Activated gamma-delta T cell treated with Interleukin-2 at 50 U/mL for 16 hours (primary cell): ENCODE results near the gene KCNMB2.

Experiments used
- DNase-seq: peaks from one replicate; pipeline ENCODE4 v3.0.0-alpha.2; 2020

Gene KCNMB2

GRCh38 chr3:178583963-178584575 lies 47.8 kb downstream of the KCNMB2 start:
- DNase-seq = no peak

GRCh38 chr3:178584722-178585380 lies 48.6 kb downstream of the KCNMB2 start:
- DNase-seq = no peak

DNA sequence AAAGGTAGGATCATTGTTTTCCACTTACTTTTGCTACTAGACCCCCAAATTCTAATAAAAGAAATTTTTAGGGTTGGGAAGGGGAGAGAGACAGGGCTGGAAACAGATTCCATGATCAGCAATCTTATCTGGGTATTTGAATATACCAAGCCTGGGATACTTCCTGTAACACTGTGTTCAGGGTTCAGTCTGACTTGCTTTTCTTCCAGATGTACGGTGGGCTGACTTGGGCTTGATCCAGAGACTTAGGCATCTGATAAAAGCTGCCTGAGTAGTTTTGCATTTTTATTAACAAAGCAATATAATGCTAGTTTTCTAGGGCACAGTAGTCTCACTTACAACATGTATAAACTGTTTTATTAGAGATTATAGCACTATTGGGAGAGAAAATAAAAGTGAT lies 49.2 kb downstream of the KCNMB2 start:
- DNase-seq = no peak

DNA sequence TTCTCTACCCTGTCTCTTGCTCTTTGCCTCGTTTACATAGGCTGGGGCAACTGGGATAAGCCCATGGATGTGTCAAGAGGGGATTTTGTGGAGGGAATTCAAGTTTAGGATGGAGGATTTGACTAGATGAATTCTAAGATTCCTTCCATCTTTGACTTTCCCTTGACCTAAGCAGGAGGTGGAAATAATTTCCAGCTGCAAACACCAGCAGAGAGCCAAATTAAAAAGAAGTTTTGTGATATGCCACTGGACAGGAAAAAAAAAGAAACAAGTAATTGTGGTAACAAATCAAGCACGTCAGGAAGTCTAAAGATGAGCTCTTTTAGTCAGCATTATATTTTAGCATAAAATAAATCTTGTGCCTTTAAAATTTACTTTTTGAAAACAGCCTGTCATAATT lies 49.8 kb downstream of the KCNMB2 start:
- no peak for DNase-seq

- no peak for DNase-seq
Measured at GRCh38 chr3:178588628-178589027, 52.4 kb downstream of the KCNMB2 start.

DNA sequence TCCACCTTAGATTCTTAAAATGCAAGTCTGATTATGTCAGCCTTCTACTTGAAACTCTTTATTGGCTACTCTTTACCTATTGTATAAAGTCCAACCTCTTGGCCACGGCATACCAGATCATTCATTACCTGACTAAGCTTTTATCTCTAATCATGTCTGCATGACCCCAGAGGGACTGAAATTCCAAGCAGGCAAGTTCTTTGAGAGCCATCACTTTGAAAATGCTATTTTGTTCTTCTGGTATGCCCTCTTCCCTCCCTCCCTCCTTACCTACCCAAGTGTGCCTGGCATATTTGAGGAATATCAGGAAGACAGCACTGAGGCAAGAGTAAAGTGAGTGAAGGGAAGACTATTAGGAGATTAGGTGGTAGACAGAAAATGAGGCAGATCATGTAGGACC lies 57.5 kb downstream of the KCNMB2 start:
- DNase-seq = no peak

GRCh38 chr3:178597371-178597770 lies 61.1 kb downstream of the KCNMB2 start:
- DNase-seq = no peak

DNA sequence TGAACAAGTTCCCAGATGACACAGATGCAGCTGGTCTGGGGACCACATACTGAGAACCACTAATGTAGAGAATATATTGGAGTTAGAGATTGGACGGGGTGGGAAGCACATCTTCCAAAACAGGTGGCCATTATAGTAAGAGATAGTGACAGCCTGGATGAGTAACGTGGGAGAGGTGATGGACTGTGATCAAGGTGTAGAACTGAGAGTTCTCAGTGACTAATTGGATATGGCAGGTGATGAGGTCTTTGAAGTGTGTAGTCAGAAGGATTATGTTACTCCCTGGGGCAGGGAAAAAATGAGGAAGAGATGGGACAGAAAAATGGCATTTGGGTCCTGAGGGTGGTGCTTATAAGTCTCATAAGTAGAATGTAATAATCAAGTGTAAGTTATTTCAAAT lies 66.6 kb downstream of the KCNMB2 start:
- DNase-seq = no peak

DNA sequence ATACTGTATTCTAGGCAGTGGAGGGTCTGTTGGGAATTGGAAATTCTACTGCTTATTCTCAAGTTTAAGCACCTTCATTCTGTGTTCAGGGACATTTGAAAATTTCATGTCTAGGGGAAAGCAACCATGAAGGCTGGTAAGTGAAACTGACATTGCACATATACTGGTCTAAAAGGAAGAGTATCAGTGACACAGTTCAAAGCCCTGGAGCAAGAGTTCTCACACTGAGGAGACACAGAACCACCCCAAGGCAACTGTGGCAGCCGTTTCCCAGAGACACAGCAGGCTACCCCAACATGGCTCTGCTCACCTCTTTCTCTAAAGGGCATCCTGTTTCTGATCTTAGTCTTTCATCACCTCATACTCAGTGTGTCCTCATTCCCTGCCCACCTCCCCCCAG lies 67.5 kb downstream of the KCNMB2 start:
- DNase-seq = no peak

- no peak for DNase-seq
Measured at GRCh38 chr3:178618197-178618596, 82.0 kb downstream of the KCNMB2 start.

- DNase-seq = no peak
Measured at GRCh38 chr3:178618896-178619295, 82.7 kb downstream of the KCNMB2 start.

DNA sequence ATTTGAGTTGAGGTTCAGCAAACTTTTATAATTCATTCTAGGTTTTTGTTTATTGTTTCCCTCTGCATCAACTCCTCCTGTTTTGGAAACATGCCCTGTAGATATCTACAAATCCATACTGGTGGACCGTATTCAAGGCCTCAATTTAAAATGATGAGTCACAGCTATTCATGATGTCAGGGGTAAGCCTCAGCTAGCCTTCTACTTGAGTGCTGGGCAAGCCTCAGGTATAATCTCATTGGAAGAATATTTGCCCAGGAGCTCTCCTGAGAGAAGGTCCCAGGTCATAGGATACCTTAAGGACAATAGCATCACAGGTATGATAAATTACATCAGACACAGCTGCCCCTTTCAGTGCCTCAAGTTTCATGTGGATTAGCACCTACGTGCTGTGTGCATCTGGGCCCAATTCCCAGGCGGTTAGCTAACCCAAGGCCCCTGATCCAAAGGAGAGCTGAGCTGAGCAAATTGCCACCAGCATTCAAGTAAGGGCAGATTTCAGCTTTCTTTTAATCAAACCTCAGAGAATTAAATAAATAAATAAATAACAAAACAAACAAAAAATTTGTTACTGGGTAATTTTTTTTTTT lies 87.5 kb downstream of the KCNMB2 start:
- DNase-seq = no peak

- no peak for DNase-seq
Measured at GRCh38 chr3:178624276-178624675, 88.0 kb downstream of the KCNMB2 start.

DNA sequence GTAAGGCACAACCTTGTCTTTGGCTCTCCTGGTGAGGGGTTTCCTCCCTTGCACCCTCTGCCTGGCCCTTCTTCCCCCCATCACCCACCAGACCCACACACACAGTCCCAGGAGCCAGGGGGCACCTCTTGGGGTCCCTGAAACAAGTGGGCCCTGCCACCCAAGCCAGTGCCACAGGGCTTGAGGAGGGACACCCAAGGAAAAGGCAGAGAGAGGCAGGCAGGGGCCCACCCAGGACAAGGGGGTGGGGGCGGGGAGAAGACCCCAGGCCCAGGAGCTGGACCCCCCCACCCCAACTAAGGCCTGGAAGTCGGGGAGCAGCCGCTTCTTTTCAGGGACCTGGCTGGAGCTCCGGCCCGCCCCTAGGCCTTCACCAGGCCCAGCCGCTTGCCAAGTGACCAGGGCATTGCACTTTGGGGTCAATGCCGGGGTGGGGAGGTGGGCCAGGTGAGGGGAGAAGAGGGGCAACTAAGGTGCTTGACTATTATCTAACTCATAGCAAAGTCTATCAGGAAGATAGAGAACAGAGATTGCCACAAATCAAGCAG lies 88.9 kb downstream of the KCNMB2 start:
- DNase-seq = no peak

DNA sequence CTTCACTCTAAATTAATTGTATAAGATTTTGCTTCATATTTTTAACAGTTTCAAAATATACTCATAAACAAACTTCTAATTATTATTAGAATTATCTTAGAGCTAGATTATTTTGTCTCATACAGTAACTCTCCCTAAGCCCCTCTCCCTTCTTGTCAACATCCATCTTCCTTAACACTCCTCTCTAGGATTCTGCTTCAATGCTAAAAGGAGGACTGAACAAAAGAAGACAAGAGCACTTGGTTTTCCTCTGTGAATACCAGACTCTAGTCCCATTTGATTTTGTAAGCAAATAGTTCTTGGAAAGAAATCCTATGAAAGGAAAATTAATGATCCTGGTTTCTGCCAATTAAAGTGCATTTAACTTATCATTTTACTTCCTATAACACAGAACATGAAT lies 91.8 kb downstream of the KCNMB2 start:
- DNase-seq = no peak

GRCh38 chr3:178629430-178630178 lies 93.4 kb downstream of the KCNMB2 start:
- DNase-seq = no peak

- no peak for DNase-seq
Measured at GRCh38 chr3:178631950-178632349, 95.7 kb downstream of the KCNMB2 start.

DNA sequence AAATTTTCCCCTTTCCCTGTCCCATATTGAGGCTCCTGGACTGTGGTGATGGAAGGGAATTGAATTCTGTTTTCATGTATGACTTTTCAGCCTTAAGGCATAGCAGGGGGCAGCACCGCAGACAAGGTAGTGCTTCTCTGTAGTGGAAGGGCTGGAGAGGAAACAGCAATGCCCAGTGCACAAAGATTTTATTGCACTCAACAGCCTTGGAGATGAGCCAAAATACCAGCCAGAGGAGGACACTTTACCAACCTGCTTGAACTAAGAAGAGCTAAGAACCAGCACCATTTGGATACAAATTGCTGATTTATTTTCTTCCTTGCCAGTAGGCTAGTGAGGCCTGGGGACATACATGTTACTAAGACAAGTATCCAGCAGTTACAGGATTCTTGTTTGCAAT lies 98.7 kb downstream of the KCNMB2 start:
- no peak for DNase-seq

GRCh38 chr3:178637802-178638201 lies 101.6 kb downstream of the KCNMB2 start:
- DNase-seq = no peak

DNA sequence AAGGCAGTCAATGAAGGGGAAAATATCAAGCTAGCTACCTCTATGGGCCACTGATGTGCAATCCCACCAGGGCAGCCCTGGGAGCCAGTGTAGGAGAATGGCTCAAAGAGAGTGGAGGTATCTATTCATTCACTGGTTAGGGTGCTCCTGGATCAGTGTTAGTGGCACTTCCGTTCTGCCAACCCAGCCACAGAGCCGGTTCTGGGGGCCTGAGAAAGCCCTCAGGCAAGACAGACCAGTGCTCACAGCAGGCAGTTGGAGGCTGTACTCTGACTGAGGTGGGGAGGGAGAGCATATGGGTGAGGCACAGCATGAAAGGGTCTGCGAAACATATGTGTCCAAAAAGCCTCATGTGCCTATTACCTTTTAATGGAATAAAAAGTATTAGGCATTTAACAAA lies 109.3 kb downstream of the KCNMB2 start:
- DNase-seq = no peak

DNA sequence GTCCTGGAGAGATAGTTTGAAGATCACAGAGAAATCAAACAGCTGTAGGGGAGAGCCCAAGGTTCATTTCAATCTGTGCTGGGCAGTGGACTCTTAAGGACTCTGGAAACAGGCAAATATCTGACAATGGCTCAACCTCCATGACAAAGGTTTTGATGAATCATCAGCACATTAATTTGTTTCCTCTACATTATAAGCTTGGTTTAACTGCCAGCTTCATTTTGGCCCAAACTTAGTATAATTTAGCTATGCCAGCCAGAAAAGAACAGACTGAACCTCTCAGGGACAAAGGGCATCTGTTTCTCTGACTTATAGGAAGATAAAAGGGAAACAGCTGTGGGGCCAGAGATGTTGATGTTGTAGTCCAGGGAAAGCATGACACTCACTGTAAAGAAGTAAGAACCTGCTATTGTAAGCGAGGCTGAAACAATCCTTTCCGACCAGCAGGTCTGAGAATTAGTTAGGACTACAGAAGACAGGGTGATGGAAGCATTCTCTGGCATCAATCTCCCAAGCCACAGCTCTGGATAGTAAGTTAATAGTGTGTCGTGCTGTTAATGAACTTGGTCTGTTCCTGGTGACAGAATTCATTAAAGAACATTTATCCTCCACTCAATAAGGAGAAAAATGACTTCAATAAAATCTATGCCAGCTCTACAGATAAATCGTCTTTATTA lies 110.1 kb downstream of the KCNMB2 start:
- DNase-seq = no peak

GRCh38 chr3:178655488-178655887 lies 119.3 kb downstream of the KCNMB2 start:
- DNase-seq = no peak

DNA sequence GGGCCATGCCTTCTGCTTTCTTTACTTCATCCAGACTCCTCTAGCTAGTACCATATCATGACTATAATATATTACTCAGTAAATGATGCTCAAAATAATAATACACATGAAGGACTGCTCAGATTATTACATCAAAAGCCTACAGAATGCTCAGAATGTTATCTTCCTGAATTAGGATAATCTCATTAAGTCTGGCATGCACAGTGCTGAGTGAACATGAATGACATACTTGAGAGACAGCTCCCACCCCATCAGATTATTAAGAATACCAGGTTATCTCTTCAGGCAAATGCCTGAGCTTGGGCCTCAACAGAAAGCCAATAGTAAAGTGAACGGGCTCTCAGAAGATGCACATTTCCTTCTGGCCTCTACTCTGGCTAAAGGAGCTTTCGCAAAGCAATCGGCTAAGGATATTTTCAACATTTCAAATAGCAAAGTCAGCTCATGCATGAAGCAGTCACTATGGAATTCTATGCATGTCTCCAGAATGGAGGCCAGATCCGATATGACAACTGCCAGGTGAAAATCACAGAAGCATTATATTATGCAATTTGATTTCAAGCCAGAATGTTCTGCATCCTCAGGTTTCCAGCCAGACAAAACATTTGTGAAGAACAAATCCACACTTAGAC lies 122.6 kb downstream of the KCNMB2 start:
- no peak for DNase-seq
